Kidney (tissue), 14 donors: ENCODE data around the gene TMEM181. TPM values are rescaled to one million over a fixed set of nuclear protein-coding genes. Genes with fewer than 3 reads are reported as not detected.

Experiments used
- DNase-seq, 5 donors: peaks; one replicate each; pipeline ENCODE4 v3.0.0-alpha.2; 2013 to 2020
- FAIRE-seq: peaks from 2 replicates; lab custom pipeline; 2012; peaks lifted over from hg19 to GRCh38; lab: Jason Lieb, UNC
- H3K27ac ChIP-seq, 2 donors: one replicate each; pipeline ENCODE4 v1.7.0; 2013; ENCODE audit warnings: low read depth in 2 of 2, low read length in 2 of 2, inconsistent platforms in 1 of 2
- H3K27me3 ChIP-seq: one replicate; pipeline ENCODE4 v1.7.1; 2013; ENCODE audit warnings: low read length, inconsistent platforms; ENCODE audit not compliant: control insufficient read depth, insufficient read depth
- H3K36me3 ChIP-seq, 3 donors: one replicate each; pipeline versions ENCODE4 v1.7.0 to v1.7.1; 2013; ENCODE audit warnings: low read length in 3 of 3, control low read depth in 1 of 3, inconsistent platforms in 1 of 3; ENCODE audit not compliant: insufficient read depth in 3 of 3, control insufficient read depth in 2 of 3
- H3K4me1 ChIP-seq, 3 donors: one replicate each; pipeline versions ENCODE4 v1.7.0 to v1.7.1; 2013; ENCODE audit warnings: low read length in 3 of 3, inconsistent platforms in 1 of 3, low read depth in 1 of 3; ENCODE audit not compliant: control insufficient read depth in 2 of 3, insufficient read depth in 2 of 3
- H3K4me3 ChIP-seq, 3 donors: one replicate each; pipeline versions ENCODE4 v1.7.0 to v1.8.1; 2013; ENCODE audit warnings: low read length in 3 of 3, control low read depth in 1 of 3, inconsistent platforms in 1 of 3
- H3K9ac ChIP-seq, 3 donors: one replicate each; pipeline versions ENCODE4 v1.7.0 to v1.7.1; 2013; ENCODE audit warnings: low read length in 3 of 3, control low read depth in 1 of 3, inconsistent platforms in 1 of 3
- H3K9me3 ChIP-seq, 3 donors: one replicate each; pipeline versions ENCODE4 v1.7.0 to v1.7.1; 2013; ENCODE audit warnings: low read length in 3 of 3, control low read depth in 1 of 3, inconsistent platforms in 1 of 3; ENCODE audit not compliant: control insufficient read depth in 2 of 3, insufficient read depth in 1 of 3
- CTCF ChIP-seq: IDR thresholded peaks from 3 replicates; pipeline ENCODE4 v1.5.1; 2012; ENCODE audit warnings: mild to moderate bottlenecking, moderate library complexity, borderline replicate concordance; ENCODE audit not compliant: insufficient read depth; ENCODE audit errors: extremely low read depth
- intact Hi-C: fragments of 100-400 bp; cut with DNase I; formaldehyde crosslinking; loops from one replicate; pipeline ENCODE4 v1.11.1; 2022
- polyA plus RNA-seq: library from polyadenylated mRNA; stranded (reverse); fragments of 350-450 nt; fragmentation: Illumina TruSeq; extraction: RNeasy Lipid Tissue Mini Kit (QIAGEN cat#74804); gene quantifications from one replicate; pipeline ENCODE4 v1.2.3, GENCODE V29; 2014; ENCODE audit warnings: low read depth, low replicate concordance; ENCODE audit not compliant: insufficient read depth
- total RNA-seq: library from RNA; stranded (reverse); fragmentation: NEBNext Ultra II Directional; extraction: Animal tissue kit (Norgen Biotek cat#: 25700); gene quantifications from one replicate; pipeline ENCODE4 v1.2.1, GENCODE V29; 2021
- donor health status: control.
- donor health status: control.
- donor health status: control.
- donor health status: control.
- donor health status: control.
- donor health status: DM: yes; HTN: yes; CAD: no.
- donor health status: Normal renal cell carcinoma (clear cell type).

TMEM181 gene
- total and polyA plus RNA-seq, 2 donors from 2014 or later = 6.9 to 19.9 TPM

- H3K36me3 ChIP-seq = peaks cover 0 to 1% (median 0%) of the 10 kb centered on the region in 3 donors
- no peaks in the 10 kb centered on the region for H3K4me1 ChIP-seq
- TF ChIP-seq CTCF = no peak
- no peaks in the 10 kb centered on the region for H3K27me3 ChIP-seq
- intact Hi-C loops = no loop called here
- no peak overlapping the region for H3K4me3 ChIP-seq
- no peak overlapping the region for H3K27ac ChIP-seq
- DNase-seq (no peak), FAIRE-seq (no peak)
- H3K9me3 ChIP-seq = no peaks in the 10 kb centered on the region
- H3K9ac ChIP-seq = no peak overlapping the region
These were observed 37.0 kb downstream of the TMEM181 start for GRCh38 chr6:158596861-158597260.

GRCh38 chr6:158597565-158597964, 37.7 kb downstream of the TMEM181 start:
- FAIRE-seq (no peak), DNase-seq (no peak)
- Histone ChIP-seq H3K27ac (no peak overlapping the region), H3K4me1 (no peaks in the 10 kb centered on the region), H3K9ac (no peak overlapping the region), H3K4me3 (no peak overlapping the region), H3K36me3 (no peaks in the 10 kb centered on the region), H3K9me3 (no peaks in the 10 kb centered on the region), H3K27me3 (no peaks in the 10 kb centered on the region)
- intact Hi-C loops = no loop called here
- no peak for TF ChIP-seq CTCF

GRCh38 chr6:158599635-158600034, 39.7 kb downstream of the TMEM181 start:
- DNase-seq = no peak
- Histone ChIP-seq H3K9me3 (no peaks in the 10 kb centered on the region), H3K27me3 (no peaks in the 10 kb centered on the region), H3K36me3 (no peaks in the 10 kb centered on the region), H3K4me3 (no peak overlapping the region), H3K4me1 (no peaks in the 10 kb centered on the region), H3K9ac (no peak overlapping the region), H3K27ac (no peak overlapping the region)
- no peak for TF ChIP-seq CTCF
- FAIRE-seq = no peak
- intact Hi-C loops = no loop called here
